UCSD-AML1 (cell line): ENCODE results near the gene ZNF785.
"Not testable (repeated sequence)": the region's sequence is repeated elsewhere in the genome, so short reads cannot be mapped to it uniquely, and the experiment has no call there.

ENCODE experiments used
- DNase-seq: peaks from one replicate; lab custom pipeline; 2025; ENCODE audit not compliant: unreplicated experiment; lab: John Stamatoyannopoulos, UW

The ZNF785 gene

DNA sequence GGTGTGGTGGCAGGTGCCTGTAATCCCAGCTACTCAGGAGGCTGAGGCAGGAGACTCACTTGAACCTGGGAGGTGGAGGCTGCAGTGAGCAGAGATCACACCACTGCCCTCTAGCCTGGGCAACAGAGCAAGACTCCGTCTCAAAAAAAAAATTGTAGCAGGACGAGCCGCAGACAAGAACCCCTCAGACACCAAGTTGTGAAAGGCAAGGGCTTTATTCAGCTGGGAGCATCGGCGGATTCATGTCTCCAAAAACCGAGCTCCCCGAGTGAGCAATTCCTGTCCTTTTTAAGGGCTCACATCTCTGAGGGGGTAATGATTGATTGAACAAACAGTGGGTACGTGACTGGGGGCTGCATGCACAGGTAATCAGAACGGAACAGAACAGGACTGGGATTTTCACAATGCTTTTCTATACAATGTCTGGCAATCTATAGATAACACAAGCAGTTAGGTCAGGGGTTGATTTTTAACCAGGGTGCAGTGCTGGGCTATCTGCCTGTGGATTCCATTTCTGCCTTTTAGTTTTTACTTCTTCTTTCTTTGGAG lies 44.5 kb downstream of the ZNF785 start:
- not testable (repeated sequence) for DNase-seq

DNA sequence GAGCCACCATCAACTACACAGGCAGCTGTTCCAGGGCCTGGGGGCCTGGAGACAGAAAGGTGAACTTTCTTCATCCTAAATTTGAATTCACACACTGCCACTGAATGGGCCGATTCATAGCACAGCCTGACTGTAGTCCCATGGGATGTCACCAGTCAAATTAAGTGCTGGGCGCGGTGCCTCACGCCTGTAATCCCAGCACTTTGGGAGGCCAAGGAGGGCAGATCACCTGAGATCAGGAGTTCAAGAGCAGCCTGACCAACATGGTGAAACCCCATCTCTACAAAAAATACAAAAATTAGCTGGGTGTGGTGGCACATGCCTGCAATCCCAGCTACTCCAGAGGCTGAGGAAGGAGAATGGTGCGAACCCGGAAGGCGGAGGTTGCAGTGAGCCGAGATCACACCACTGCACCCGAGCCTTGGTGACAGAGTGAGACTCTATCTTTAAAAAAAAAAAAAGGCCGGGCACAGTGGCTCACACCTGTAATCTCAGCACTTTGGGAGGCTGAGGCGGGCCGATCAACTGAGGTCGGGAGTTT lies 45.4 kb downstream of the ZNF785 start:
- not testable (repeated sequence) for DNase-seq

DNA sequence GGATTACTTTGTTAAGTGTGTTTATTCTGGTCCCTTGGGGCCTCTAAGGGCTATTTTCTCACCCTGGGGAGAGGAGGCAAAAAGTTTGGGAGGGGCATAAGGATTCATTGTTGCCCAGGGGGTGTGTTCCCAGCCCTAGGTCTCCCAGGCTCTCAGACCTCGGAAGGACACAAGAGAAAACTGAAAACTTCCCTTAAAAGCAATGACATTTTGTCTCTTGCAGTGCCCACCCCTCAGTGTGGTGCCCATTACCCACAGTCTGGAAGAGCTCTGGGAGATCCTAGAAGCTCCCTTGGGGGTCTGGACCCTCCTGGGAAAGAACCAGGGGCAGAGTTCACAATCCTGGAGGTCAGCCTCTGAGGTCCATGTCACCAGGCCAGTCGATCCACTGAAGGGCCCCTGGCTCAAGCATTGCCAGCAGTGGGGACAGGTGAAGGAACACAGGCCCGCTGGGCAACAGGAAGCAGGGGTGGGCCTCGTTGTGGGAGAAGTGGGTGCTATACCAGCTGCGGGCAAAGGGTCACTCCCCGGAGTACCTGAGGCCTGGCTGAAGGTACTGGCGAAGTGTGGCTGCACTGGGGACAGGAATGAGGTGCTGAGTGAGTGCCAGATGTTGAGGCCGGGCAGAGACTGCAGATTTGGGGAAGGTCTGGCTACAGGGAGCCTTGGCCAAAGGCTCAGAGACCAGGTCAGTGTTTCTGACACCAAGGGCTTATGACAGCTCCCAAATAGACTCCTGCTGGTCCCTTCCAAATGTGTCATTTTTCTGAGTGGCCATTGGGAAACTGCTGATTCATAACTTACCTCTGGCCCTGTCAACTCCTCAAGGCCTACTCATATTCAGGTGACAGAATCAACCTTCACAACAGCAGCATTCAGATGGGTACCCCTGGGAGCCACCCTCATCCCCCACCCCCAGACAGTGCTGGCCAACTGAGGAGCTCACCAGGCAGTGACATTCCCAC lies 46.2 kb downstream of the ZNF785 start:
- DNase-seq = no peak

DNA sequence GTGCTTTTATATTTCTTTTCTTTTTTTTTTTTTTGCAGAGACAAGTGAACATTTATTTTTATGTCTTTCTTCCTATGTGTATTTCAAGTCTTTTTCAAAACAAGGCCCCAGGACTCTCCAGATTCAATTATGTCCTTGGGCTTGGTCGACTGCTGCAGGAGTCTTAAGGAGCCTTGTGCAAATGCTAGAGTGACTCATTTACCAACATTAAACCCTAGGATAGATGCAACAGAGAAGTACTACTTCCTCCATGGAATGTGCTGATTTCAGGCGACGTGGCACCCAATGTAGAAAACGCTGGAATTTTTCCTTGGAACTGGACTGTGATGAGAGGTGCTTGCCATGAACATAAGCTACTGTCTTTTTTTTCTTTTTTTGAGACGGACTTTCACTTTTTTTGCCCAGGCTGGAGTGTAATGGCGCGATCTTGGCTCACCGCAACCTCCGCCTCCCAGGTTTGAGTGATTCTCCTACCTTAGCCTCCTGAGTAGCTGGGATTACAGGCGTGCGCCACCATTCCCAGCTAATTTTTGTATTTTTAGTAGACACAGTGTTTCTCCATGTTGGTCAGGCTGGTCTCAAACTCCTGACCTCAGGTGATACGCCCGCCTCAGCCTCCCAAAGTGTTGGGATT lies 49.0 kb downstream of the ZNF785 start:
- DNase-seq = not testable (repeated sequence)

DNA sequence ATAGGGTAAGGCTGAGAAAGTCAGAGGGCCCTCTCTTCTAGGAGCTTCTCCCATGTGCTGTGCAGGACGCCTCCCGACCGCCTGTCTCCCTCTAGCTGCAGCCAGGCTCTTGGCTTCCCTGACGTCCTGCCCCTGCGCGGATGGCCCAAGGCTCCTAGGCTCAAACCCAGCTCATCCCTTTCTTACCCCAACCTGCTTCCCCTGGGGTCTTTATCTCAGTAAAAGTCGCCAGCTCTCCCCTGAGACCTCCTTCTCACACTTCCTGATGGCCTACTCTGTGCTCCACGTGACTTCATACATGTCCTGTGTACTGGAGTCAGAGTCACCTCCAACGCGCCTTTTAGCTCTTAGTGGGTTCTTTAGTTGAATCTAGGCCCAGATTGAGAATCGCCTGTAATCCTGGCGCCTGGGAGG lies 49.7 kb downstream of the ZNF785 start:
- DNase-seq = peak; percentile 76

DNA sequence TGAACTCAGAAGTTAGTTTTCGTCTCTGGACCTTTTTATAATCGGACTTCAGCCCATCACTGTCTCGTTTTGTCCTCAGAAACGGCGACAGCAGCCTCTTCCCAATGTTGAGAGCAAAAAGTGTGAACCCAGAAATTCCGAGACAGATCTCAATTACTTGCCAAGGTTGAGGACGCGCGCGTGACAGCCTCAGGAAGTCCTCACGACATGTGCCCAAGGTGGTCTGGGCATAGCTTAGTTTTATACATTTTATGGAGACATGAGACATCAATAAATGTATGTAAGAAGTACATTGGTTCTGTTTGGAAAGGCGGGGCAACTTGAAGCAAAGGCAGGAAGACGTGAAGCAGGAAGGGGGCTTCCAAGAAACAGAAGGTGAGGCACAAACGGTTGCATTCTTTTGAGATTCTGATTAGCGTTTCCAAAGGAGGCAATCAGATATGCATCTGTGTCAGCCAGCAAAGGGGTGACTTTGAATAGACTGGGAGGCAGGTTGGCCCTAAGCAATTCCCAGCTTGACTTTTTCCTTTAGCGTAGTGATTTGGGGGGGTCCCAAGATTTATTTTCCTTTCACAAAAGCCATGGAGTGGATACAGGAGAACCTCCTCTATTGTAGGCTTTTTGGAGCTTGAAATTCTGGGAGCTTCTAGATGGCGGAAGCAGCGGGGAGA lies 50.3 kb downstream of the ZNF785 start:
- DNase-seq = no peak

DNA sequence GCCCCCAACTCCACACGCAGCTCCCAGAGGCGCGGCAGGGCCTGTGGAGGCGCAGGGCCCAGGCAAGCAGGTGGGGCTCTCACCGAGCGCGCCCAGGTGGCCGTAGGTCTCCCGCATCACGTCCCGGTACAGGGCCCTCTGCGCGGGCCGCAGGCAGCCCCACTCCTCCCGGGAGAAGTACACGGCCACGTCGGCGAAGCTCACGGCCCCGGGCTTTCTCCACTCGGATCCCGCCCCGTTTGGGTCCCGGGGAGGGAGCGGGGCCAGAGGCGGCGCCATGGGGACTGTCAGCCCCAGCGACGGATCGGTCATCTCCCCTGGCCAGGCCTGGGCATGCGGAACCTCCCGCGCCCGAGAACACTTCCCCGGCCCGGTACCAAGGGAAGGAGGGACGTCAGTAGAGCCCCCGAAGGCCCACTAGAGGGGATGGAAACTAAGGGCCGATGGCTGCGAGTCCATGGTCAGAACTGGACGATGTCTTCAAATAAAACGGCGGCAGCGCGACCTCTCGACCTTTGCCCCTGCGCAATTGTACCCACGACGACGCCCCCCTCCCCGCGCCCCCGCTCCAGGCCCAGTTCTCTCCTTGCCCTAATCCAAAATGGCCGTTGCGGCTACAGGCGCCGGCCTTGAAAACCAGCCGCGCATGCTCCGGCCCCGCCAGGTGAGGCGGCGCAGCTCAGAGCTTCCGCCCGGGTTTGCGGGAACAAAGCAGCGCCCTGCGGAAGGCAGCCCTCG lies 51.0 kb downstream of the ZNF785 start, which contains the start of gene ZNF747:
ZNF747 (minus strand) TSS at position 491 of the 738 bp plus-strand sequence; CDS start at position 312, 179 bp downstream.
- peak; percentile 94 for DNase-seq

DNA sequence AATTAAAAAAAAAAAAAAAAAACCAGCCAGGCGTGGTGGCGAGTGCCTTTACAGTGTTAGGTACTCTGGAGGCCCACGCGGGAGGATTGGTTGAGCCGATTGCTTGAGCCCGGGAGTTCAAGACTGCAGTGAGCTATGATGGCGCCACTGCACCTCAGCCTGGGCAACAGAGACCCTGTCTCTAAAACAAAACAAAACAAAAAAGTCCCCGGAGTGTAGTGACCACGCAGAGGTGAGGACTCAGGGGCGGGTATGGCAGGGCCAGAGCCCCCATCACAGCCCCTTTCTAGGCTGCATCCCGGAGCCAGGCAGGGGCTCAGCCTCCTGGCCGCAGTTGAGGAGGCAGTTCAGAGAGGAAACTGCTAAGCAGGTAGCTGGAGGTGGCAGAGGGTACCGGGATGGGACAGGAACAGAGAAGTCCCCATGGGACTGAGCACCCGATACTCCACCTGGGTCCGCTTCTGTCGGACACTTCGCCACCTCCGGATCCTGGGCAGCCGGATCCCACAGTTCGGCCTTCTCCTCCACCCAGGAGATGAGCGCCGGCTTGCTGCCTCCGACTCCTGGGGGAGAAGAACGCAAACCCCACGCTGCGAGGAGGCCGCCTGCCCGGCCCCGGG lies 51.6 kb downstream of the ZNF785 start:
- DNase-seq = no peak

DNA sequence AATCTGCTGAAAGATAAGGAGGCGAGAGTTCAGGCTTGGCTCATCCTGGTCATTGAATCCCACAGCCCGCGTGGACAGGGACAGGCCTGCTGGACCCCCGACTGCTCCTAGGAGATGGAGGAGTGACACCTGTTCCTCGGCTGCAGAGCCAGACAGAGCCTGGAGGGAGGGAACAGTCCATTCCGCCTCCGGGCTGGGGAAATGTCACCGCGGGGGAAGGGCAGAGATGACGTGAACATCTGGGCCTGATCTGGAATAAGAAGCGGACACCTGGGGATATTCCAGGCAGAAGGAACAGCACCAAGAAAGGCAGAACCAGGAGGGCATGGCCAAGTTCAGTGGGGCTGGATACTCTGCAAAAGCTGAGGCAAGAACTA lies 52.4 kb downstream of the ZNF785 start:
- DNase-seq = no peak

DNA sequence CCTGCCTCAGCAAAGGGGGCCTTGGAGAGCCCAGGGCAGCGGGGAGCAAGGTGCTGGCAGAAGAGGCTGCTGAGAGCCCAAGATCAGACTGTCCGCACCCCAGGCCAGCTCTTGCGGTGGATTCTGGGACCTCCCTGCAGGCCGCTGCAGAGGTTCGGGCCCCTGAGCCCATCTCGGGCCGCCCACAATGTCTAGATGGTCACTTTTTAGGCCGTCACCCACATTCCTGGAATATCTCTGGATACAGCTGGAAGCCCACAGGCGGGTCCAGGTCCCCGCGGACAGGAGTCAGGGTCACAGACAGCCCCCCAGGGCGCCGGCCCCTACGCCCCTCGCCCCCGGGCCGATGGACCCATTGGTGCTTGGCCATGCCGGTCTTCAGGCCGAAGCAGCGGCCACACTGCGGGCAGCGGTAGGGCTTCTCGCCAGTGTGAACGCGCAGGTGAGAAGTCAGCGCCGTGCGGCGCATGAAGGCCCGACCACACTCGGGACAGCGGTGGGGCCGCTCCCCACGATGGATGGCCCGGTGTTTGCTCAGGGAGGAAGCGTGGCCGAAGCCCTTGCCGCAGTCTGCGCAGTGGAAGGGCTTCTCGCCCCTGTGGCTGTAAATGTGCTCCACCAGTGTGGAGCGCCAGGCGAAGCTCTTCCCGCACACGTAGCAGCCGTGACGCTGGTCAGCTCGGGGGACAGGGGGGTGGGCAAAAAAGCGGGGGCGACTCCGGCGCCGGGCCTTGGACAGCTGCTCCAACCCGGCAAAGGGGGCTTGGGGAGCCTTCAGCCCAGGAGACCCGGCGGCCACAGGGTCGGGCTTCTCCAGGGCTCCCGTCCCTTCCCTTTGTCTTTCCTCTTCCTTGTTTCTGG lies 53.0 kb downstream of the ZNF785 start:
- no peak for DNase-seq
